OCI-LY1 (cell line): Measurements from ENCODE around the gene EIF5.

Experiments
- H2AFZ ChIP-seq: fragments of 200-600 bp; sonication (generic), shearing (Covaris generic); 2 replicates; pipeline ENCODE4 v1.6.0; 2014; ENCODE audit warnings: antibody characterized with exemption, mild to moderate bottlenecking, low read length
- H3F3A ChIP-seq: fragments of 200-600 bp; sonication (generic), shearing (Covaris generic); 2 replicates; pipeline ENCODE4 v1.6.0; 2014; ENCODE audit warnings: mild to moderate bottlenecking, antibody characterized with exemption, low read length, moderate library complexity; ENCODE audit not compliant: insufficient read depth
- H3K27ac ChIP-seq: fragments of 200-600 bp; sonication (generic); 2 replicates; pipeline ENCODE4 v1.5.1; 2014; ENCODE audit warnings: low read length, mixed run types, mild to moderate bottlenecking, low read depth; ENCODE audit not compliant: poor library complexity, severe bottlenecking
- H3K27me3 ChIP-seq: fragments of 200-600 bp; sonication (generic); 2 replicates; pipeline ENCODE4 v1.6.0; 2014; ENCODE audit warnings: antibody characterized with exemption, mild to moderate bottlenecking, low read length, moderate library complexity; ENCODE audit not compliant: insufficient read depth
- H3K36me3 ChIP-seq: fragments of 200-600 bp; sonication (generic); 2 replicates; pipeline ENCODE4 v1.6.1; 2014; ENCODE audit warnings: mild to moderate bottlenecking, antibody characterized with exemption, low read length, moderate library complexity, mixed read lengths; ENCODE audit not compliant: insufficient read depth
- H3K4me1 ChIP-seq: fragments of 200-600 bp; sonication (generic); 2 replicates; pipeline ENCODE4 v1.5.1; 2014; ENCODE audit warnings: mild to moderate bottlenecking, low read length, moderate library complexity; ENCODE audit not compliant: insufficient read depth, severe bottlenecking
- H3K4me2 ChIP-seq: fragments of 200-600 bp; sonication (generic), shearing (Covaris generic); 2 replicates; pipeline ENCODE4 v1.6.1; 2014; ENCODE audit warnings: low read length
- H3K4me3 ChIP-seq: fragments of 200-600 bp; sonication (generic); 2 replicates; pipeline ENCODE4 v1.5.1; 2014; ENCODE audit warnings: low read length, low read depth, mild to moderate bottlenecking, mixed read lengths; ENCODE audit not compliant: poor library complexity, severe bottlenecking
- H3K79me2 ChIP-seq: fragments of 200-600 bp; shearing (Covaris generic); 2 replicates; pipeline ENCODE4 v1.6.1; 2016; ENCODE audit warnings: mixed run types, low read length, mixed read lengths; ENCODE audit not compliant: insufficient read depth
- H3K9ac ChIP-seq: fragments of 200-600 bp; sonication (generic), shearing (Covaris generic); 2 replicates; pipeline ENCODE4 v1.6.1; 2014; ENCODE audit warnings: mild to moderate bottlenecking, low read length, mixed read lengths
- H3K9me2 ChIP-seq: fragments of 200-600 bp; sonication (generic), shearing (Covaris generic); 2 replicates; pipeline ENCODE4 v1.6.1; 2014; ENCODE audit warnings: low read depth, mild to moderate bottlenecking, low read length, mixed read lengths
- H3K9me3 ChIP-seq: fragments of 200-600 bp; shearing (Covaris generic); 2 replicates; pipeline ENCODE4 v1.6.1; 2014; ENCODE audit warnings: low read length, mixed read lengths
- H4K20me1 ChIP-seq: fragments of 200-600 bp; sonication (generic), shearing (Covaris generic); 2 replicates; pipeline ENCODE4 v1.6.0; 2016; ENCODE audit warnings: mild to moderate bottlenecking, low read length; ENCODE audit not compliant: insufficient read depth
- EZH2 ChIP-seq: fragments of 200-600 bp; sonication (generic), shearing (Covaris generic); IDR thresholded peaks from 2 replicates; pipeline ENCODE4 v1.8.0; 2017; ENCODE audit warnings: borderline replicate concordance, mixed run types, mild to moderate bottlenecking, antibody characterized with exemption, low read length, moderate library complexity, mixed read lengths
- TF ChIP-seq, protein P1 (sequence below): fragments of 200-600 bp; sonication (generic), shearing (Covaris generic); IDR thresholded peaks from 2 replicates; pipeline ENCODE4 v1.5.1; 2017; ENCODE audit warnings: mild to moderate bottlenecking, antibody characterized with exemption, low read length, moderate library complexity, mixed read lengths

EIF5 gene

DNA sequence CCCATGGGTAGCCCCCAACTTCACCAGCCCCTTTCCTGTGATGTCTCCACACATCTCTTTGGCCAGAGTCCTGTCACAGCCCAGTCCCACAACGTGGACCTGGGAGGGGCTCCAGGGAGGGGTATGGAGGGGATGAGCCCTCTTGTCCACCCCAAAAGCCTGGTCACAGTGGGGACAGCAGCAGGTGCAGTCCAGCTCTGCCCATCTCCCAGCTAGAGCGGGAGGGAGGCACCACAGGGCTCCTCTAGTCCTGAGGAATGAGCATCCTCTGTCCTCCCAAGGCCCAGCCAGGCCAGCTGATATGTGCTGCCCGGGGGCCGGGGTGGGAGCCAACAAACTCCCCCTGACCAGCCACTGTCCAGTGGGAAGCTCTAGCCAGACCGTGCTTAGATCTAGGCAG, 43.5 kb upstream of the EIF5 start:
- Histone ChIP-seq H3K27me3 (peaks cover 8% of the 10 kb centered on the region), H3K4me1 (no peaks in the 10 kb centered on the region), H2AFZ (no peak overlapping the region), H3K4me3 (no peak overlapping the region), H3K4me2 (no peak overlapping the region), H3F3A (no peaks in the 10 kb centered on the region), H3K9me3 (no peaks in the 10 kb centered on the region), H3K27ac (no peak overlapping the region), H3K9ac (no peak overlapping the region), H3K9me2 (no peaks in the 10 kb centered on the region), H3K79me2 (no peaks in the 10 kb centered on the region), H3K36me3 (no peaks in the 10 kb centered on the region), H4K20me1 (no peaks in the 10 kb centered on the region)
- no peak for TF ChIP-seq EZH2
- TF ChIP-seq, protein P1, sequence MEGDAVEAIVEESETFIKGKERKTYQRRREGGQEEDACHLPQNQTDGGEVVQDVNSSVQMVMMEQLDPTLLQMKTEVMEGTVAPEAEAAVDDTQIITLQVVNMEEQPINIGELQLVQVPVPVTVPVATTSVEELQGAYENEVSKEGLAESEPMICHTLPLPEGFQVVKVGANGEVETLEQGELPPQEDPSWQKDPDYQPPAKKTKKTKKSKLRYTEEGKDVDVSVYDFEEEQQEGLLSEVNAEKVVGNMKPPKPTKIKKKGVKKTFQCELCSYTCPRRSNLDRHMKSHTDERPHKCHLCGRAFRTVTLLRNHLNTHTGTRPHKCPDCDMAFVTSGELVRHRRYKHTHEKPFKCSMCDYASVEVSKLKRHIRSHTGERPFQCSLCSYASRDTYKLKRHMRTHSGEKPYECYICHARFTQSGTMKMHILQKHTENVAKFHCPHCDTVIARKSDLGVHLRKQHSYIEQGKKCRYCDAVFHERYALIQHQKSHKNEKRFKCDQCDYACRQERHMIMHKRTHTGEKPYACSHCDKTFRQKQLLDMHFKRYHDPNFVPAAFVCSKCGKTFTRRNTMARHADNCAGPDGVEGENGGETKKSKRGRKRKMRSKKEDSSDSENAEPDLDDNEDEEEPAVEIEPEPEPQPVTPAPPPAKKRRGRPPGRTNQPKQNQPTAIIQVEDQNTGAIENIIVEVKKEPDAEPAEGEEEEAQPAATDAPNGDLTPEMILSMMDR, result no peak

DNA sequence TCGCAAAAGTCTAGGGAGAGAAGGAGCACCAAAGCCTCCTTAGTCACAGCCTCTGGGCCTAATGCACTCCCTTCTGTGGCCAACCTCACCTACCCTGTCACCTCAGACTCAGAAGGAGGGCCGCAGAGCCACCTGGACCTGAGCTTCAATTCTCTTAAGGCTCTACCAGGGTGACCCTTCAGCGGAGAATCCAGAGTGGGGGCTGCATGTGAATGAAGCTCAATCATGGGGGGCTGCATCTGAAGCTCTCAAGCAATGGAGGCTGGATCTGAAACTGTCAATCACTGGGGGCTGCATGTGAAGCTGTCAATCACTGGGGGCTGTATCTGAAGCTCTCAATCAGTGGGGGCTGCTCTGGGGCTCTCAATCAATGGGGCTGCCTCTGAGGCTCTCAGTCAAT, 43.1 kb upstream of the EIF5 start:
- Histone ChIP-seq H3K9me3 (no peaks in the 10 kb centered on the region), H4K20me1 (no peaks in the 10 kb centered on the region), H3K9ac (no peak overlapping the region), H3K27me3 (peaks cover 8% of the 10 kb centered on the region), H3K4me3 (no peak overlapping the region), H3K27ac (no peak overlapping the region), H3K79me2 (no peaks in the 10 kb centered on the region), H3K9me2 (no peaks in the 10 kb centered on the region), H3F3A (no peaks in the 10 kb centered on the region), H3K4me1 (no peaks in the 10 kb centered on the region), H3K4me2 (no peak overlapping the region), H3K36me3 (no peaks in the 10 kb centered on the region), H2AFZ (no peak overlapping the region)
- TF ChIP-seq EZH2, result no peak
- TF ChIP-seq, protein P1, result no peak

DNA sequence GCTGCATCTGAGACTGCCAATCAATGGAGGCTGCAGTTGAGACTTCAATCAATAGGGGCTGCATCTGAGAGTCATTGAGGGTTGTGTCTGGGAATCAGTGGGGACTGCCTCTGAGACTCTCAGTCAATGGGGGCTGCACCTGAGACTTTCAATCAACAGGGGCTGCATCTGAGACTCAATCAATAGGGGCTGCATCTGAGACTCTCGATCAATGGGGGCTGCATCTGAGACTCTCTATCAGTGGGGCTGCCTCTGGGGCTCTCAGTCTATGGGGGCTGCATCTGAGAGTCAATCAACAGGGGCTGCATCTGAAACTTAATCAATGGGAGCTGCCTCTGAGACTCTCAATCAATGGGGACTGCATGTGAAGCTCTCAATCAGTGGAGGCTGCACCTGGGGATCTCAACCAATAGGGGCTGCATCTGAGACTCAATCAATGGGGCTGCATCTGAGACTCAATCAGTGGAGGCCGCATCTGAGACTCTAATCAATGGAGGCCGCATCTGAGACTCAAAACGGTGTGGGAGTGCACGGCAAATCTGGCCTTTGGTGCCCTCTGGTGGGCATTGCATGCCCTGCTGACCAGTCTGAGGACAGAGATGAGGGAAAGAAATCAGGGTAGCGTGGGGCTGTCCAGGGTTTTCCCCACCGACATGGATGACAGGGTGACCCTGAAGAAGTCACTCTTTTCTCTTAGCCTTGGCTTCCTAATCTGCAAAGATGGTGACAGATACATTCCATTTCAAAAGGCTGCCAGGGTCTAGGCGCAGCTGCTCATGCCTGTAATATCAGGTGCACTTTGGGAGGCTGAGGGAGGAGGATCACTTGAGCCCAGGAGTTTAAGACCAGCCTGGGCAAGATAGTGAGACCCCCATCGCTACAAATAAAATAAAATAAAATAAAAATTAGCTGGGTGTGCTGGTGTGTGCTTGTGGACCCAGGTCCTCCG, 41.3 kb upstream of the EIF5 start:
- H3K4me1 ChIP-seq, result no peaks in the 10 kb centered on the region
- H3K9ac ChIP-seq, result no peak overlapping the region
- H3K9me2 ChIP-seq, result no peaks in the 10 kb centered on the region
- no peaks in the 10 kb centered on the region for H3K9me3 ChIP-seq
- H3F3A ChIP-seq, result no peaks in the 10 kb centered on the region
- H4K20me1 ChIP-seq, result no peaks in the 10 kb centered on the region
- peaks cover 5% of the 10 kb centered on the region for H3K27me3 ChIP-seq
- no peak overlapping the region for H3K4me2 ChIP-seq
- no peaks in the 10 kb centered on the region for H3K36me3 ChIP-seq
- H3K27ac ChIP-seq, result no peak overlapping the region
- no peaks in the 10 kb centered on the region for H3K79me2 ChIP-seq
- H3K4me3 ChIP-seq, result no peak overlapping the region
- TF ChIP-seq EZH2, result no peak
- TF ChIP-seq, protein P1, result peak; percentile 98
- H2AFZ ChIP-seq, result no peak overlapping the region
